ENCODE results near the gene FTH1. TPM values are rescaled to one million over a fixed set of nuclear protein-coding genes. Genes with fewer than 3 reads are reported as not detected.
A peak's percentile ranks its signal among the peaks of the same experiment; 100 is the strongest.

FTH1 gene
- total and polyA plus RNA-seq, 2 of the 13 experiments (the other 11 are each of a cell fraction or from before 2014, with no cell fraction given) = 607 to 760 TPM

DNA sequence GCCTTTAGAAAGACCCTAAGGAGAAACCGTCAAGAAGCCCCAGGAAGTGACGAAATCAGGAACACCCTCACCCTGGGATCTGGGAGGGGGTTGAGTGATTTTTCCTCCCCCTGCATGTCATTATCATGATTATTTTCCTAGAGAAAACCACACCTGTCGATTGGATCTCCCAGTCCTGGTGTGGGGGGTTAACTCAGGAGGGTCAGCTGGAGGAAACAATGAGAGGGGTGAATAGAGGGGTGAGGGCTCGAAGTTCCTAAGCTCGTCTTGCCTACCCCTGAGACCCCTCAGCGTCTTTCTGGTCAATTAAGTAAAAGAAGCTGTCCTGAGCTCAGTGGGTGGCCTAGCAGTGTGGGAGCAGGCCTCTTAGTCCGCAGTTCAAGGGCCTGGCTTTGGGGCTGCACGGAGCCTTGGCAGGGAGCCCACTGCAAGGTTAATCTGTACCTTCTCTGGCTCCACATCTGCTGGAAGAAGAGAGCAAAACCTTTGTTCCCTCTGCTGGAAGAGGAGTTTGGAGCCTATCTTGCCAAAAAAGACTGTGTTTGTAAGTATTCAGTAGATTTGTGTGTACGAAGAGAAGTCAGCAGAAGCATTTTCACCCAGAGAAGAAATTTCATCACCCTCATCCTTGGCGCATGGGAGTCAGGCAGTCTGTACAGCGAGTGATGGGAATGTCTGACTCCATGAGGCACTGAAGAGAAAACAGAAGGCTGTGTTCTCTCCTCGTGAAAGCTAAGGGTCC, 34.2 kb upstream of the FTH1 start (continued):
- TF ChIP-seq GRHL1 (CRISPR knock-in tag; conservative IDR thresholded peaks at IDR 0.05) (no peak), RBFOX2 (IDR thresholded peaks at IDR 0.05; ENCODE audit: low read depth, low read length) (no peak; the same call in none of the 2 replicates), PHF20 (CRISPR knock-in tag; IDR thresholded peaks at IDR 0.05) (no peak), TERF1 (CRISPR knock-in tag; IDR thresholded peaks at IDR 0.05) (no peak), CEBPB (IDR thresholded peaks at IDR 0.05; ENCODE audit: borderline replicate concordance, low read depth, low read length) (peak; percentile 14; the same call in 1 of the 2 replicates), MED13 (CRISPR knock-in tag; IDR thresholded peaks at IDR 0.05) (no peak; the same call in 1 of the 2 replicates), RAD21 (CRISPR knock-in tag; IDR thresholded peaks at IDR 0.05) (peak; percentile 65), ATF5 (CRISPR knock-in tag; IDR thresholded peaks at IDR 0.05; ENCODE audit: low read depth) (no peak), FOXK1 (CRISPR knock-in tag; IDR thresholded peaks at IDR 0.05; ENCODE audit: borderline replicate concordance, low read depth) (no peak), BCLAF1 (IDR thresholded peaks at IDR 0.05) (no peak), THAP7 (CRISPR knock-in tag; IDR thresholded peaks at IDR 0.05) (no peak), NCOR1 (IDR thresholded peaks at IDR 0.05; ENCODE audit: borderline replicate concordance, low read length) (peak; percentile 45; the same call in 1 of the 2 replicates), ZSCAN9 (CRISPR knock-in tag; IDR thresholded peaks at IDR 0.05; ENCODE audit: borderline replicate concordance) (no peak; the same call in 1 of the 2 replicates), RBM22 (optimal IDR thresholded peaks at IDR 0.05; ENCODE audit: low read length) (no peak)
- TF ChIP-seq, protein P1, sequence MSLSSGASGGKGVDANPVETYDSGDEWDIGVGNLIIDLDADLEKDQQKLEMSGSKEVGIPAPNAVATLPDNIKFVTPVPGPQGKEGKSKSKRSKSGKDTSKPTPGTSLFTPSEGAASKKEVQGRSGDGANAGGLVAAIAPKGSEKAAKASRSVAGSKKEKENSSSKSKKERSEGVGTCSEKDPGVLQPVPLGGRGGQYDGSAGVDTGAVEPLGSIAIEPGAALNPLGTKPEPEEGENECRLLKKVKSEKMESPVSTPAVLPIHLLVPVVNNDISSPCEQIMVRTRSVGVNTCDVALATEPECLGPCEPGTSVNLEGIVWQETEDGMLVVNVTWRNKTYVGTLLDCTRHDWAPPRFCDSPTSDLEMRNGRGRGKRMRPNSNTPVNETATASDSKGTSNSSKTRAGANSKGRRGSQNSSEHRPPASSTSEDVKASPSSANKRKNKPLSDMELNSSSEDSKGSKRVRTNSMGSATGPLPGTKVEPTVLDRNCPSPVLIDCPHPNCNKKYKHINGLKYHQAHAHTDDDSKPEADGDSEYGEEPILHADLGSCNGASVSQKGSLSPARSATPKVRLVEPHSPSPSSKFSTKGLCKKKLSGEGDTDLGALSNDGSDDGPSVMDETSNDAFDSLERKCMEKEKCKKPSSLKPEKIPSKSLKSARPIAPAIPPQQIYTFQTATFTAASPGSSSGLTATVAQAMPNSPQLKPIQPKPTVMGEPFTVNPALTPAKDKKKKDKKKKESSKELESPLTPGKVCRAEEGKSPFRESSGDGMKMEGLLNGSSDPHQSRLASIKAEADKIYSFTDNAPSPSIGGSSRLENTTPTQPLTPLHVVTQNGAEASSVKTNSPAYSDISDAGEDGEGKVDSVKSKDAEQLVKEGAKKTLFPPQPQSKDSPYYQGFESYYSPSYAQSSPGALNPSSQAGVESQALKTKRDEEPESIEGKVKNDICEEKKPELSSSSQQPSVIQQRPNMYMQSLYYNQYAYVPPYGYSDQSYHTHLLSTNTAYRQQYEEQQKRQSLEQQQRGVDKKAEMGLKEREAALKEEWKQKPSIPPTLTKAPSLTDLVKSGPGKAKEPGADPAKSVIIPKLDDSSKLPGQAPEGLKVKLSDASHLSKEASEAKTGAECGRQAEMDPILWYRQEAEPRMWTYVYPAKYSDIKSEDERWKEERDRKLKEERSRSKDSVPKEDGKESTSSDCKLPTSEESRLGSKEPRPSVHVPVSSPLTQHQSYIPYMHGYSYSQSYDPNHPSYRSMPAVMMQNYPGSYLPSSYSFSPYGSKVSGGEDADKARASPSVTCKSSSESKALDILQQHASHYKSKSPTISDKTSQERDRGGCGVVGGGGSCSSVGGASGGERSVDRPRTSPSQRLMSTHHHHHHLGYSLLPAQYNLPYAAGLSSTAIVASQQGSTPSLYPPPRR (CRISPR knock-in tag; IDR thresholded peaks at IDR 0.05; ENCODE audit: borderline replicate concordance) = peak; percentile 46; the same call in 1 of the 2 replicates

All from HepG2 (cell line).